Measurements from ENCODE around the gene JAZF1.

The JAZF1 gene

DNA sequence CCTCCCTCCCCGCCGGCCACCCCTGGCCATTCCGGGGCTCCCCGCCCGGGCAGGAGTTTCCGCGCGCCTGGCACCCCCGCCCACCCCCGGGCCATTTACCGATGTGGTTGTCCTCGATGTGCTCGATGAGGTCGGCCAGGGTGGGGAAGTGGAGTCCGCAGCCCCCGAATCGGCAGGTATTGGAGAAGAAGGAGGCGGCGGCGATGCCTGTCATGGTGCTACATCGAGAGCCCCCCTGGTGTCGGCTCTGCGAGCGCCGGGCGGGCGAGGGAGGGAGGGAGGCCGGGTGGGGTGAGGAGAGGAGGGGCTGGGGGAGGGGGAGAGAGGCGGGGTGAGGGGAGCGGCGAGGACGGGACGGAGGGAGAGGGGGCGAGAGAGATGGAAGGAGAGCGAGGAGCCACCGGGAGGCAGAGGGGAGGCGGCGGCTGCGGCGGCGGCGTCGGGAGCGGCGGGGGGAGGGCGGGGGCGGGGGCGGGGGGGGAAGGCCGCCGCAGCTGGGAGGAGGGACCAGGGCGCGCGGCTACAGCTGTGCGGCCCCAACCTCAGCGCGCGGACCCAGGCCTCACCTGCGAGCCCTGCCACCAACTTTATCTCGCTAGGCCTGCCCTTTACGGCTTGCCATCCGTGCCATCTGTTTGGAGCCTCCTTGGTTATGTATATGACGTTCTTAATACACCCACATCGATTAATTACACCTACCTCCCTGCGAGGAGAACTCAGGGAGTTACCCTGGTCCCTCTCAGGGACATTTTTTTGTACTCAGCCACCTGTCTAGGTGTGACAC is at the start of gene JAZF1:
JAZF1 (minus strand) TSS at position 432 of the 784 bp plus-strand sequence.
- peak in 1 of 2 donors; percentile 33 for DNase-seq (ENCODE audit: low read depth in 2 of 2)

- DNase-seq (ENCODE audit: low read depth in 2 of 2) = no peak
These were observed 49.7 kb upstream of the JAZF1 start for GRCh38 chr7:28230261-28230660.

DNA sequence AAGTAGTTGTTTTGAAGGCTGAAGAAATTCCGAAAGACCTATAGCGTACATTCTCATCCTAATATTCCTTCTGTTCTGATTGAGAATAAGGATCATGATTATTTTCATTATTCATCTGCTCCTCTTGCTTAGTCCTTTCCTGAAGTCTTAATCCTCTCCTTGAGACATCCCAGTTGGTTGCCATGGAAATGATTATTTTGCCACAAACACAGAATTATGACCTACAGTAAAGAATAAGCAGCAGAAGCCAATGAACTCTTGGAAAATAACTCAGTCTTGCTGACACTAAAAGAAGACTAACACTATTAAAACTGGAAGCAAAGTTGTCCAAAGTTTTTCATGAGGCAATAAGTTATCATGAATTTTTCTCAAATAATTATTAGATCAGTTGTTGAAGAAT is 47.8 kb upstream of the JAZF1 start:
- no peak for DNase-seq (ENCODE audit: low read depth in 2 of 2)

DNA sequence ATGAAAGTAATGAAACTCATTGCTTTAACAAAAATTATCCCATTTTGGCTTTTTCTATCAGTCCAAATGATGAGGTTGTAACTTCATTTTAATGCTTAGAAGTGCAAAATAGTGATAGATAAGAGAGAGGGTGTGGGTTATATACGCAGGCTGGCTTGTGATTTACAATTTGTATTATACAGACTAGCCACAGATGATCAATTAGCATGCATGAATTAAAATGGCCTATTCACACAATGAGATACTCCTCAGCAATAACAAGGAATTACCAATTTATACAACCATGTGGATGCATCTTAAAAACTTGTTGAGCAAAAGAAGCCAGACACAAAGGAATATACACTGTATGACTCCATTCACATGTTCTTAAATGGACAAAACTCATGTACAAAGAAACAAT is 45.4 kb upstream of the JAZF1 start:
- DNase-seq (ENCODE audit: low read depth in 2 of 2) = no peak

GRCh38 chr7:28225576-28225975 is 45.0 kb upstream of the JAZF1 start:
- DNase-seq (ENCODE audit: low read depth in 2 of 2) = no peak

GRCh38 chr7:28224675-28225074 is 44.1 kb upstream of the JAZF1 start:
- no peak for DNase-seq (ENCODE audit: low read depth in 2 of 2)

DNA sequence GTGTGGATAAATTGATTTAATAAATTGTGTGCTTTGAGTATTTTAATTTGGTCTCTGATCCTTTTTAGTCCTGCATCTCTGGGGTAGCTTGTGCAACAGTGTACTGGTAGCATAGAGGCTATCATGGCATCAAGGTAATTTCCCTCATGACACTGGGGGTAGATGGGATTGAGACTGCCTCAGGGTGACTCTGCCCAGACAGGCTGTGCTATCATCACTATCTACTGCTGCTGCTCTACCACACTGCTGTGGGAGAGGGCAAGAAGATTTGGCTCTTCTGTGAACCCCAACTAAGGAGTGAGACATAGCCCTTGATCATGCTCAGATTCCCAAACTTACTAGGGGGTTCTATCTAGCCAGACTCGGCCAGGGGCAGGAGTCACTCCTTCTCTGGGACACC is 43.6 kb upstream of the JAZF1 start:
- no peak for DNase-seq (ENCODE audit: low read depth in 2 of 2)

- DNase-seq (ENCODE audit: low read depth in 2 of 2) = no peak
These were observed 42.0 kb upstream of the JAZF1 start for GRCh38 chr7:28222636-28223035.

DNA sequence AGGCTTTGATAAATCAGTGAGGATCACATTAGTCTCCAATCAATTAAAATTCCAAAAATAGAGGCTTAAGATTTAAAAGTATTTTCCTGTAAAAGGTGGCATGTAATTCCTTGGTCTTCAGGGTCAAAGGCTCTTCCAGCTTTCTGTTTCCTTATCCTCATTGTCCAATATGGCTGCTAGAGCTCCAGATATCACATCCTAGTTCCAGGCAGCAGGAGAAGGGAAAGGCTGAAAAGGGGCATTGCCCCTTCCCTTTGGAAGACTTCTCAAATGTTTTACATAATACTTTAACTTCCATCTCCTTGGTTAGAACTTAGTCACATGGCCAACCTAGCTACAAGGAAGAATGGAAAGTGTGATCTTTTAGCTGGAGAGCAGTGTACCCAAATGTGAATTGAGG is 39.2 kb upstream of the JAZF1 start:
- DNase-seq (ENCODE audit: low read depth in 2 of 2) = no peak

GRCh38 chr7:28217143-28217542 is 36.5 kb upstream of the JAZF1 start:
- no peak for DNase-seq (ENCODE audit: low read depth in 2 of 2)

DNA sequence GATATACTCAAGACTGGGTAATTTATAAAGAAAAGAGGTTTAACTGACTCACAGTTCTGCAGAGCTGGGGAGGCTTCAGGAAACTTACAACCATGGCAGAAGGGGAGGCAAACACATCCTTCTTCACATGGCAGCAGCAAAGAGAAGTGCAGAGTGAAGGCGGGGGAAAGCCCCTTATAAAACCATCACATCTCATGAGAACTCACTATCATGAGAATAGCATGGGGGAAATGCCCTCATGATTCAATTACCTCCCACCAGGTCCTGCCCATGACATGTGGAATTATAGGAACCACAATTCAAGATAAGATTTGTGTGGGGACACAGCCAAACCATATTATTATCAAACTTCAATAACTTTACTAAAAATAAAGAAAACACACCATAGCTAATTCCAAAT is 30.4 kb upstream of the JAZF1 start:
- DNase-seq (ENCODE audit: low read depth in 2 of 2) = no peak

GRCh38 chr7:28208506-28208905 is 27.9 kb upstream of the JAZF1 start:
- DNase-seq (ENCODE audit: low read depth in 2 of 2) = no peak

DNA sequence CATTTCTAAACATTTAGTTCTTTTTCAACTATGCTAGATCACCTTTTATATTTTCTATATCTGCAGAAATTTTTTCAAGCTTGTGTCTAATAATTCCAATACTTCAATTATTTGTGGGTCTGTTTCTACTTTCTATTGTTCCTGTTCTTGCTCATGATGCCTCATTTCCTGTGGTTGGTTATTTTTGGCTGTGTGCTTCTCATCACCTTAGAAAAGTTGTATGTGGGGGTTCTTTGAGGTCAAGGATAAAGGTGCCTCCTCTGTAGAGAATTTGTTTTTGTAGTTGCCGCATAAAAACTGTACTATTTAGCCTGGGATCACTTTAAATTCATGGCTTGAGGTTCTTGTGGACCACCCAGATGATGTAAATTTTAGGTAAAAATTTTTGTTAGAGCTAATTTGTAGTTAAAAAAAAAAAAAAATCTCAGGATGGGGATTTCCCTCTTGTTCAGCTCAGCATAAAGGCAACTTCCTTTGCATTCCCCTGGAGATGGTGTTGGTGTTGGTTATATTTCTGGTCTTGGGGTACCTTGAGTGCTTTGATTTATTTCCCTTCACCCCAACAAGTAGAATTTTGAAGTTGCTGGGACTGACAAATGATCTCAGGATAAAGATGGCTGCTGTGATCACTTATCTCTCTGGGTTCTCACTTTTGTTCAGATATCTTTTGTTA is 27.0 kb upstream of the JAZF1 start:
- DNase-seq (ENCODE audit: low read depth in 2 of 2) = no peak

- no peak for DNase-seq (ENCODE audit: low read depth in 2 of 2)
These were observed 24.9 kb upstream of the JAZF1 start for GRCh38 chr7:28205506-28205905.

DNA sequence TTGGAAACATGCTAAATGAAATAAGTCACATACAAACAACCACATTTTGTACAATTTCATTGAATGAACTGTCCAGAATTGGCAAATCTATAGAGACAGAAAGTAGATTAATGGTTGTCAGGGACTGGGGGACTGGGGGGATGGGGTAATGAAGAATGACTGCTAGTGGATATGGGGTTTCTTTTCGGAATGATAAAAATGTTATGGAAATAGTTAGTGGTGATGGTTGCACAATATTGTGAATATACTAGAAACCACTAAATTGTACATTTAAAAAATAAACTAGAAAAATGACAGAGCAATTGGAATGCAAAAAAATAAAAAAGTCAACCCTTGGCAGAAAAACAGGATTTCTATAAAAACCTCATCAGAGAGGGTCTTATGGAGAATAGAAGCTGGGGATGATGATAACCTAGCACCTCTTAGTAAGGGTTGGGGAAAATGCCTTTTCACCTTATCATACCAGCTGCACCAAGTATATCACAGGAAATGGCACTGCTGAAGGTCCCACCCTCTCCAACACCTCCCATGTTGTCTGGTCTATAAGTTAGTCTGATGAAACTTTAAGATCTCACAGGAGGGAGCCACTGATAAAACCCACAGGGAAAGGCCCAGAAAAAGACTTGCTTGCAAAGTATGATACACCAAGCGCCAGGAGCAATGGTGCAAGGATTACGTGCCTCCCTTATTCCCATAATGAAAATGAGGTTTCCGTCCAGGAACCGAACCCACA is 23.1 kb upstream of the JAZF1 start:
- DNase-seq (ENCODE audit: low read depth in 2 of 2) = no peak

DNA sequence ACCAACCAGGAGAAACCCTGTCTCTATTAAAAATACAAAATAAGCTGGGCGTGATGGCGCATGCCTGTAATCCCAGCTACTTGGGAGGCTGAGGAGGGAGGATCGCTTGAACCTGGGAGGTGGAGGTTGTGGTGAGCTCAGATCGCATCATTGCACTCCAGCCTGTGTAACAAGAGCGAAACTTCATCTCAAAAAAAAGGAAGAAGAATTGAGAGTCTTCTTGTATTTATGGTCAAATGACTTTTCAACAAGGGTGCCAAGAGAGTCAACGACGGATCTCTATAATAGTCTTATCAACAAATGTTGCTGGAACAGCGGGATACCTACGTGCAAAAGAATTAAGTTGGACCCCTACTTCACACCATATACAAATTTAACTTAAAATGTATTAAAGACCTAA is 21.6 kb upstream of the JAZF1 start:
- no peak for DNase-seq (ENCODE audit: low read depth in 2 of 2)

- DNase-seq (ENCODE audit: low read depth in 2 of 2) = no peak
These were observed 20.5 kb upstream of the JAZF1 start for GRCh38 chr7:28201131-28201530.

- DNase-seq (ENCODE audit: low read depth in 2 of 2) = no peak
These were observed 20.0 kb upstream of the JAZF1 start for GRCh38 chr7:28200598-28200997.

DNA sequence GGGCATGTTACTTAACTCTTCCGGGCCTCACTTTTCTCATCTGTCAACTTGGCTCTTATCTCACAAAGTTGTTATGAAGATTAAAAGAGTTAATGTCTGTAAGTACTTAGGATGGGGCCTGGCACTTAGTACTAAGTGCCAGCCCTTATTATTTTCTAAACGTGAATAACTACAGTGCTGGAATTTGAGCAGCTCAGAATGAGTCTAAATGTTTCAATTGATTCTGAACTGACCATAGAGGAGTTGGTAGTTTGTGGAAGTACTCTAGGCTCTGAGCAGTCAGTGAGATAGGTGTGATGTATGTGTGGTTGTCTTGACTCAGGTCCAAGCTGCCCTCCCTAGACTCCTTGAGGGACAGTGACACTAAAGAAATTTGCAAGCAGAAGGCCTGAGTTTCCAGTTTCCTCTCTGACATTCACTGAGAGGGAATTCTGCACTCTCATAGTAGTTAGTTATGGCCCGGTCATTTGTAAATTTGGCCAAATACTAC is 18.5 kb upstream of the JAZF1 start:
- DNase-seq (ENCODE audit: low read depth in 2 of 2) = no peak

DNA sequence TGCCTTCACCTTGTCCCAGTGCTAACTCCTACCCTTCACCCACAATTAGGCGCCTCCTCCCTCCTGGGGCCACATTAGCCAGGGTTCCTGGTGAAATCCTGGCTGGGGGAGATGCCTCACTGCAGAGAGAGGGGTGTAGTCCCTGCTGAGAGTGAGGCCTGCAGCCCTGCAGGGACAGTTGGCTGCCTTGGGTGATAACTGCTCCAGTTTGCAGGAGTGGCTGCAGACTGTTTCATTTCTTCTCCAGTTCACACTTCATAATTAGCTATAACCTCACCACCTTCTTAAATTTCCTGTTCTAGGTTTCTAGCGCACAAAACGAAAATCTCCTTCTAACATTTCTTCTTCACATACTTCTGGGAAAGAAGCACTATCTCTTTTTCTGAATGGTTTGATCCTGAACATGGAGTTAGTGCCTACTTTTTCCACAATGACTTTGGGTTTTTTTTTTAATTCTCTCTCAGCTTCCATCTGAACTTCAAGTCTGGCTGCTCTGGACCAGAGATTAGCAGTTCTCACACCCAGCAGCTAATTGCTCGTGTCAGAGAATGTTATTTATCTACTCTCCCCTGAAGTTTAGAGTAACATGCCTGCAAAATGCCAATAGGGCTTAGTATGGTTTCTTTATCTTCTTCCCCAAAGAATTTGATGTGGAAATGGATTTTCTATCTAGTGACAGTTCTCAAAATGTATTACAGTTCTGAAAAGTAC is 15.5 kb upstream of the JAZF1 start:
- no peak for DNase-seq (ENCODE audit: low read depth in 2 of 2)

- no peak for DNase-seq (ENCODE audit: low read depth in 2 of 2)
These were observed 12.4 kb upstream of the JAZF1 start for GRCh38 chr7:28192786-28193585.
